K562 (cell line): ENCODE data around the gene ZFYVE19.

ENCODE experiments used
- POLR2AphosphoS5 ChIP-seq: IDR thresholded peaks from 2 replicates; pipeline ENCODE4 v1.6.1; 2011; ENCODE audit warnings: mild to moderate bottlenecking, low read depth, low read length, moderate library complexity; ENCODE audit not compliant: control insufficient read depth, insufficient read depth
- SIX5 ChIP-seq, 2 experiments: IDR thresholded peaks; 2 replicates each; pipeline ENCODE4 v1.6.1; 2011; ENCODE audit warnings: low read length in 2 of 2, borderline replicate concordance in 1 of 2, low read depth in 1 of 2, mild to moderate bottlenecking in 1 of 2, moderate library complexity in 1 of 2; ENCODE audit not compliant: insufficient read depth in 1 of 2
- ZNF76 ChIP-seq: fragments of 250-450 bp; sonication (Bioruptor Pico); IDR thresholded peaks from 2 replicates; pipeline ENCODE4 v1.4.0; 2020; ENCODE audit warnings: mild to moderate bottlenecking, moderate library complexity, borderline replicate concordance

DNA sequence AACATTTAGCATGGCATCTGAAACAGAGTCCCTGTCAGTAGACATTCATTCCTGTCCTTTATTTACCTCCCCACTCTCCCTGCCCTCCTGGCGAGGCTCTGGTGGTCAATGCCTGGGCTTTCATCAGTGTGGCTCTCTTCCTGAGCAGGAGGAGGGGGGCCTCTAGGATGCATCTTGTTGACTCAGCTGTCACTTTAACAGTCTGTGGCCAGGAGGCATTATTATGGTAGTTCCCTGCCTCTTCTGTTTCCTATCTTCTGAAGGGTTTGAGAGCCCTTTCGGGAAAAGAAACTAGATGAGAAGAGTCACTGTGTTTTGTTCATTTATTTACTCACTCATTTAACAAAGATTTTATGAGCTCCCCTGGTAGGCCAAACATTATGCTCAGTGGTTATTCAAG, 24.0 kb downstream of the ZFYVE19 start:
- TF ChIP-seq POLR2AphosphoS5 (no peak), SIX5 (IDR thresholded peaks at IDR 0.05; ENCODE audit: borderline replicate concordance in 1 of 2, insufficient read depth in 1 of 2, low read depth in 1 of 2, low read length in 2 of 2) (no peak), ZNF76 (CRISPR knock-in tag) (no peak)
